Suppressor macrophage treated with lipopolysaccharide for 1 hour (primary cell): ENCODE data around the gene ANAPC4.

ENCODE experiments used
- DNase-seq, 3 donors: peaks; one replicate each; pipeline ENCODE4 v3.0.0-alpha.2; 2020 to 2022

The ANAPC4 gene

DNA sequence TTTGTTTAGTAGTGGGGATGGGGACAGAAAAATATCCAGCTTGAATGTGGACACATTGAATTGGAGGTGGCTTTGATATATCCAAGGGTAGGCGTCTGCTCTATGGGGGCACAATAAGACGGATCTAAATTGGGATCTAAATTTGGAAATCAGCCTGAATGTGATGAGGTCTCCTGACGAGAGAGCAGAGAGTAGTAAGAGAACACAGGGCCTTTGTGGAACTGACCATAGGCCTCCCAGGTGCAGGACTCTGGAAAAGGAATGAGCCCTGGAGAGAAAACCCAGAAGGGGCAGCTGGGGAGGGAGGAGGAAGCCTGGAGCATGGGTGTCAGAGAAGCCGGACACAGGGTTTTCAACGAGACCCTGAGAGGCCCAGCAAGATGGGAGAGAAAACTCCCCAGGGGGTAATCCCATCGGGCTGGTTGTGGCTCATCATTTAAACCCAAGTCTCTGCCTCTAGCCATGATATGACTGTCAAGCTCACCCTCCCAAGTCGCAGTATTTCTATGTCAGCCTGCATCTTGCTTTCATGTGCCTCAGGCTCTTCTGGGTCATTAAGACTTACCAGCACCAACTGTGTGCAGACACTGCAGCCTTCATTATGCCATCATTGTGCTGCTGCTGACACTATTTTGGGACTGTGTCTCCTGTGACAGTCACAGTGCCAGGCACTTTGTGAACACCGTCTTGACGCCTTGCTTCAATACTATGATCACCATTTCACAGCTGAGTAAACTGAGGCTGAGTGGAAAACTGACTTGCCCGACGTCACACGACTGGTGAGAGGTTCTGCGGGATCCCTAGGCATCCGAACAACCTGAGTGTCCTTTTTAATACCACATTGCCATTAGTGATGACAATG is 57.1 kb downstream of the ANAPC4 start:
- no peak for DNase-seq

DNA sequence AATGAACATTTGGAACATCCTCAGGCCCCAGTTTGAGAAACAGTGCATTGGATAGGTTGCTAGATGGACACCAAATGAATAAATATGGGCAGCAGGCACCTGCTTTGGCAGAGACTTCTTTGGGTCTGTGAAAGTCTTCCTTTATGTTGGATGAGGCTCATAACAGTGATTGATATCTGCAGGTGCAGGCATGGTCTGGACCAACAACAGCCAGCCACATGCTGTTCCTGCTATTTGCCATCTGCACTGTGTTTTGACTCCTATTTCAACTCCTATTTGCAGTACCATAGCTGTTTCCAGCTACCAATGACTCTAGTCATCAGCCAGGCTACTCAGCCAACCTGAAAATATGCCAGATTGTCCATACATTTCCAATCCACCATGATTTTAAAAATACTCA is 60.9 kb downstream of the ANAPC4 start:
- DNase-seq = no peak

DNA sequence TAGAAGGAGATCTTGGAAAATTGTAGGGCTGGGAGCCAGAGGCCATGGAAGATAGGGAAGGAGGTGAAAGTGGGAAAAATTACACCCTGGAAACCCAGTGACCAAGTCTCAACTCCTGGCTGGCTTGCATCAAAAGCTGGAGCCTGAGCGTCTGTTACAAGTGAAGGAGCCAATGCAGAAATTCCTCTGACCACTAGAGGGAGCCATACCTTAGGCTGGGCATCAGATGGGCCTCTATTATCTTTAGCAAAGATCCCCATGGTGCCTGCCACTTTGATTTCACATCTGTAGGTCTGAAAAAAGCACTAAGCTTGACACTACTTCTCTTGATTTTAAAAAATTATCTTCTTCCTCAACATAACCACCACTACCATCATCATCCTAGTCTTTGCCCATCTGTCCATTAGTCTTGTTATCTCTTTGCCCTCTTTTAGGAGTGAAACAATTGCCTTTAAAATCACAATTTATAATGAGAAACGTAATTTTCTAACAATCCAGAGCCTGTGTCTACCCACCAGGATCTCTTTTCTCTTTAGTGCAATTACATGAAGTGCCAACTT is 62.9 kb downstream of the ANAPC4 start:
- peak; percentile 70 to 85 (median 80) for DNase-seq

DNA sequence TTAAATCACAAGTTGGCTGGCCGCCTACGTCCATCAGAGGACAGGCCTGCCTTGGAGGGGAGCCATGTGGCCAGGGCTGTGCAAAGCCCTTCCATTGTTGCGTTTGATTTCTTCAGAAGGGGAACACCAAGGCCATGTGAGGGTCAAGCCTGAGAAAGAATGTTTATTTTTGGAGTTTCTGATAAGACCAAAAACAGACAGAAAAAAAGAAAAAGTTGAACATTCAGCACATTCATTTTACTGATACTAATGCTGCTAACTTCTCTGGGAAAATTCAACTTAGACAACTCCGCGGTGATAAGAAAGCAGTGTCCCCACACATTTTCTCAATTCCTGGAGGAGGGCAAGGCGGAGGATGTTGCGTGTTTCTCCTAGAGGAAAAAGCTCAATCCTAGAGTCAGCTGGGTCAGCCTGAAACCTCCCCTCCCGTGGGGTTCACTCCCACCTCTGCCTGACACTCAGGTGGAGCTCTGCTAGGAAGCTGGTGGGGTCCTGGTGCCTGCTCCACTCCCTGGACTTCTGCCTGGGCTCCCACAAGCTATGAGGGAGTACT is 63.5 kb downstream of the ANAPC4 start:
- DNase-seq = no peak

DNA sequence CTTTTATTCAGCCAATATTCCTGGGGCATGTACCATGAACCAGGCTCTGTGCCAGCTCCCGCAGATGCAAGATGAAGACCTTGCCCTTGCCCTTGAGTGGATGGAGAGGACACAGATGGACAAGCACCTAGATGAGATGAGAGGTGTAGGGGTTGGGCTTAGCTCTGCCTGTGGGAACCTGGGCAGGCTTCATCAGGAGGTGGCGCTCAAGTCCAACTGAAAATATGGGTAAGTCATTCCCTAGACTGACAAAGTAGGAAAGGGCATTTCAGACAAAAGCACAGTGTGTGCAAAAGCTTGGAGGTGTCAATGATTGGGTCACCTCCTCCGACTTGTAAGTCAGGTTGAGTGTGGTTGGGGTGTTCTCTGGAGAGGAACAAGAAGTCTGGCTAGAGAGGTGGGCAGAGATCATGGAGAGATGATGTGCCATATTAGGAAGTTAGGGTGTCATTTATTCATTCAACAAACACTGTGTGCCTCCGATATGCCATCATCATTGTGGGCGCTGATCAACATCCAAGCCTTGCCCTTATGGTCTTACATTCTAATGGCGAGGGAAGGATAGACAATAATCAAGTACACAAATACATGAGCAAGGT is 64.6 kb downstream of the ANAPC4 start:
- DNase-seq = peak; percentile 21 to 53 (median 46)

DNA sequence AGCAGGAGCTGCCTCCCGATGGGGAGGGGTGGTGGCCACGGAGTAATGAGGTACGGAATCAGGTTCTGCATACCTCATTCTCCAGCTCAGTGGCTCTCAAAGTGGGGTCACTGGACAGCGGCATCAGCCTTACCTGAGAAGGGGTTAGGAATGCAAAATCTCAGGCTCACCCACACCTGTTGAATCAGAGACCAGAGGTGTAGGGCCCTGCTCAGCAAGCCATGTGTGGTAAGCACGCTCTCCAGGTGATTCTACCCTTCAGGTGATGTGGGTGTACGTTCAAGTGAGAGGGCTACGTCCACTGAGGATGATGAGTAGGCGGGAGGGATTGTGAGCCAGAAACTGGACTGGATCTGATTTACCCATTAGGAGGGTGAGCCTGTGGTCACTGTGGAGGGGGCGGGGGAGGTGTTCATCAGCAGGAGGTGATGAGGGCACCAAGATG is 65.8 kb downstream of the ANAPC4 start:
- no peak for DNase-seq

DNA sequence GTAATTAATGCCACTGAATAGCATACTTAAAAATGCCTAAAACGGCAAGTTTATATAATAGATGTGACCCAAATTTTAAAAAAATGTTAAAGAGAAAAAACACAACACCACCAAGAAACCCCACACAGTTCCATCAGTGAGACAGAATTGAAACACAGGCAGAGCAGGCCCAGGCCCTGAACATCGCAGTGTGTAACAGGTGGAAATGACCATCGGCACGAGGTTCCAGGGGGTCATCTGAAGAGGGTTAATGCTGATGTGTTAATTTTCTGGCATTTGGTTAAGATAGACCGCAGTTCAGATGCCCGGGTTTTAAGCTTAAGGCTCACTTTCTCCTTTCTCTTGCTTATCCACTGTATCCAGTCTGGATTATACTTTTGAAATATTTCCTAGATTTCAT is 66.8 kb downstream of the ANAPC4 start:
- no peak for DNase-seq

DNA sequence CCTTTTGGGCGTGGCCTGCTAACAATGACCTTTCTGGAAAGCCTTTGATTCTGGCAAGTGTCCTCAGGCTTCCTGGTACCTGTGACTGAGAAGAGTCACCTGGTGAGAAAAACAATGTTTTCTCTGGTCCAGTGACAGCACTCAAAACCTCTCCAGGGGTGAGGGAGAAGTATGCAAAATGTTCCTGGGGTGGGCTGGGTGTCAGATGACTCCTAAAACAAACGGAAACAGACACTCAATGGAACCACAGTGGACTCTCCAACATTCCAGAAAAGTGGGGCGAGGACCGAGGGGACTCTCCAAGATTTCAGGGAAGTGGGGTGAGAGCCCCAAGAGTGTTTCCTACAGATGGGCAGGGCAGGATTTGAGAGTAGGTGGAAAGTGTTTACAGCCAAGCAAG is 69.5 kb downstream of the ANAPC4 start:
- DNase-seq = no peak

DNA sequence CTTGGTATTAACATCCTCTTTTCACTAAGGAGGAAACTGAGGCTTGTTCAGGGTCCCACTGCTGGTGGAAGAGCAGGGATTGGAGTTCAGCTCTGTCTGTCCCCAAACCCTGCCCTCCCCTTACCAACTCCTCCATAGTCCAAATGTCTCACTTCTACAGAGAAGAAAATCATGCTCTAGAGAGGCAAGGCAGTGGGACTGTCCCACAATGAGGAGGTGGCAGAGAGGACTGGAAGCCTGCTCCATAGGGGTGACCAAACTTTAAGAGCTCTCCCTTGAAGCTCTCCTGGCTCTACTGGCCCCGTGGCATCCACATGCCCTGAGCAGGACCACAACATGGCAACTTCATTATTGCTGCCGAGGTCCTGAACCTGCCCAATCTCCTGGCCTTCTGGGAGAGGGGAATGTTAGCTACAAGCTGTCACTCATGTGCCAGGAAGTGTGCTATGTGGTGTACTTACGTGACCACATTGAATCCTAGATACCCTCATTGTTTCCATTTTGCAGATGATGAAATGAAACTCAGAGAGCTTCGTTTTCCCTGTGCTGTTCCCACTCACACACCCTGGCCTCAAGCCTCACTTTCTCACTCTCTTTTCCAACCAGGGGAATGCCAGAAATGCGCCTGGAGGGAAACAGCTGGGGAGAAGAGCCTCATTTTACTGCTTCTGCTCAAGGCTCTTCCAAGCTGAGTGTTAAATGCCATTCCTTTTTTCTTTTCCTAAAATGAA is 71.5 kb downstream of the ANAPC4 start:
- peak in 1 of 3 donors; percentile 20 for DNase-seq

DNA sequence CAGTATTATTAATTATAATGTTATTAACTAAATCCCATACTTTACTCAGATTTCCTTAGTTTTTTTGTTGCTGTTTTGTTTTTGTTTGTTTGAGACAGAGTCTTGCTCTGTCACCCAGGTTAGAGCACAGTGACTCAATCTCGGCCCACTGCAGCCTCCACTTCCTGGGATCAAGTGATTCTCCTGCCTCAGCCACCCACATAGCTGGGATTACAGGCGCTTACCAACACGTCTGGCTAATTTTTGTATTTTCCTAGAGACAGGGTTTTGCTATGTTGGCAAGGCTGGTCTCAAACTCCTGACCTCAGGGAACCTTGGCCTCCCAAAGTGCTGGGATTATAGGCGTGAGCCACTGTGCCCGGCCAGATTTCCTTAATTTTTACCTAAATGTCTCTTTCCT is 72.2 kb downstream of the ANAPC4 start:
- DNase-seq = peak; percentile 15 to 44 (median 29)

DNA sequence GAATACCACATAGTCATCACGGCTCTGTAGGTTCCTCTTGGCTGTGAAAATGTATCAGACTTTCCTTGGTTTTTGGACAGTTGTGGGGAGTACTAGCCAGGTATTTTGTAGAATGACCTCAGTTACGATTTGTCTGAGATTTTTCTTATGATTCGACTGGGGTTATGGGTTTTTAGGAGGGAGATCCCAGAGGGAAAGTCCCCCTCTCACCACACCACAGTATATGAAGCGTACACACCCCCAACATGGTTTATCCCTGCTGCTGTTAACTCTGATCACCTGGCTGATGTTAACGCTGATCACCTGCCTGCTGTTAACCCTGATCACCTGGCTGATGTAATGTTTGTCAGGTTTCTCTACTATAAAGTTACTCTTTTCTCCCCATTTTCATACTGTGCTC is 72.6 kb downstream of the ANAPC4 start:
- peak in 1 of 3 donors; percentile 30 for DNase-seq

DNA sequence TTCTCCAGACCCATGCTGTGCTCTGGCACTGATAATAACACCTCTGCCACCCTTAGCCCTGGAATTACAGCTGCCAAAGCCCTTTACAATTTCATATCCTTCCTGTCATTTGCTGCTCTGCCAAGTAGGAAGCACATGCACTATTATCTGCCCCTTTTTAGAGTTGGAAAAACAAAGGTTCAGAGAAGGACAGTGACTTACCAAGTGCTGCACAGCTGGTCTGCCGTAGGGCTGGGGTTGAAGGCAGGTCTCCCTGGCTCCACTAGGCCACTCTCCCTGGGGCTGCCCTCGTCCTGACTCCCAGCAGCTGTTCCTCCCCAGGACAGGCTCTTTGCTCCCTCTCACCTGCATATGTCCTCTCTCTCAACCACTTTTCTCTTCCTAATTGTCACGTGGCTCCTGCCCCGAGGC is 73.4 kb downstream of the ANAPC4 start:
- DNase-seq = no peak

DNA sequence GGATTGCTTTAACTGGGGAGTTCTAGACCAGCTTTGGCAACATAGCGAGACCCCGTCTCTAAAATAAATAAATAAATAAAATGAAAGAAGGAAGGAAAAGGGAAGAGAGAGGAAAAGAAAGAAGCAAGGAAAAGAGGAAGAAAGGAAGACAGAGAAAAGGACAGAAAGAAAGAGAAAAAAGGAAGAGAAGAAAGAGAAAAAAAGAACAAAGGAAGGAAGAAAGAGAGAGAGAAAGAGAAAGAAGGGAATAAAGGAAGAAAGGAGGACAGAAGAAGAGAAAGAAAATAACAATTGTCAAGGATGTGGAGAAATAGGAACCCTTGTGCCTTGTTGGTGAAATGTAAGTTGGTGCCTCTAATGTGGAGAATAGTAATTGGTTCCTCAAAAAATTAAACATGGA is 74.6 kb downstream of the ANAPC4 start:
- DNase-seq = no peak

DNA sequence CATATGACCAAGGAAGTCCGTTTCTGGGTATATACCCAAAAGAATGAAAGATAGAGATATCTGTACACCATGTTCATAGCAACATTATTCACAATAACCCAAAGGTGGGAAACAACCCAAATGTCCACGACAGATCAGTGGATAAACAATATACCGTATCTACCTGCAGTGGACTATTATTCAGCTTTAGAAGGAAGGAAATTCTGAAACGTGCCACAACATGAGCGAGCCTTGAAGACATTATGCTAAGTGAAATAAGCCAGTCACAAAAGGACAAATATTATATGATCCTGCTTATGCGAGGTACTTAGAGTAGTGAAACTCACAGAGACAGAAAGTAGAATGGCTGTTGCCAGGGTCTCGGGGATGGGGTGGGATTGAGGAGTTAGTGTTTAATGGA is 75.0 kb downstream of the ANAPC4 start:
- no peak for DNase-seq

DNA sequence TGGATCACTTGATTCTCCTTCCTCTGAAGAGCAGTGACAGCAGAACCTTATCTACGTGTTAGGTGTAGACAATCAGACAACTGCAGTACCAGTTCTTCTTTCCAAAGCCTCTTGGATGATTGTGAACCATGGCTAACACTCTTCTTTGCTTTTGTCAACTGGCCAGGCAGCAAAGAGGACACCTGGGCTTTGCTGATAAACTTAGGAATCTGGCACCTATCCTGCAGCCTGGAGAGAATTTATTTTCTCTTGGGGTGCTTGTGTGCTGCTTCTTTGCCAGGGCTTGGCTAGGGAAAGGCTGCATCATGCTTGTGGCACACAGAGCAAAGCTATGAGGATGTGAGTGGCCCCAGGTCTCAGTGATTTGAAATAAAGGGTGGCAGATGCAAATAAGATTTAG is 77.4 kb downstream of the ANAPC4 start:
- DNase-seq = no peak

DNA sequence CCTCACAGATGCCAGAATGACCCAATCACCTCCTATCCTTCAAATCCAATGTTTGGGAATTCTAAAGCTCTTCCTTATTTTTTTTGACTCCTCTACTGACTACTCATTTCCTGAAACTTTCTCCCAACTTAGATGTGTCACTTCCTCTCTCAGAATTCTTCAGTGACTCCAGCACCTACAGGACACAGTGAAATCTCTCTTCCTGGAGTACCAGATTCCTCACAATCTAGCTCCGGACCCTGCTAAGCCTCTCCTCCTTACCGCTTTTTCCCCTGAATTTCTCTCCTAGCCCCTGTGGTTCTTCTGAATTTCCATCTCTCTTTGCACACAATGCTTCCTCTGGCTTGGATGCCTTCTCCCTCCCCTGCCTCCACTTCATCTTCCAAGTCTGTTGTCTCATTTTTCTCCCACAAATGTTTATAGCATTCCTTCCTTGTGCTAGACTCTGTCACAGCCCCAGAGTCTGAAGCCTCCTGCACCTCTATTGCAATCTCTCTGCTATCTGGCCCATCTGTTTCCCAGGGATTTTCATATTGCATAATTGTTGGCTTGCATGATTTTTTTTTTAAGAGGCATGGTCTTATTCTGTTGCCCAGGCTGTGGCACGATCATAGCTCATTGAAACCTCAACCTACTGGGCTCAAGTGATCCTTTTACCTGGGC is 80.1 kb downstream of the ANAPC4 start:
- DNase-seq = no peak

DNA sequence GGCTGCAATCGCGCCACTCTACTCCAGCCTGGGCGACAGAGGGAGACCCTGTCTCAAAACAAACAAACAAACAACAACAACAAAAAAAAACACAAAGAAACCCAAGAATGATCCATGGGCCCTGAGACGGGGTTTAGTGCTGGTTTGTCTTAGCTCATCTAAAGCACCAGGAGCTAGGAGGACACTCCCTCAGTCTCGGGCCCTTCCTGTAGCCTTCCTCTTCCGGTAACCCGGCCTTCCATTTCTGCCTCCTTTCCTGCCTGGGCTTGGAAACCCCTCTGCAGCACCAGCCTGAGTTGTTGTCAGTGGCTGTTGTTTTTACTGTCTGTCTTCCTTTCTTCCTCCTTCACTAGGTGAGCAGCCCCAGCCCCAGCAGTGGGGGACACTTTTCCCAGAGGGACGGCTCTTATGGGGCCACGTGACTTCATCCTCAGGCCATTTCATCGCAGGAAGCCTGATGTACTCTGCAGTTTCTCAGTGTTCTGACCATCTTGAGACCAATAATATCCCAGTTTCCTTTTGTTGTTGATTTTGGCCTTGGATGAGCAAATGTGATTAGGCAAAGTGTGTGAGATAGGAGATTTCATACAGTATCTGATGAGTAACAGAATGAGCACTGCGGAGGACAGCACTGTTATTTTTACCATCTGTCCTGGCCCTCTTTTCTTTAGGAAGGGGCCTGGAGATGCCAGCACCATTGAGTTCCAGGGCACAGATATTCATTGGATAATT is 90.1 kb downstream of the ANAPC4 start:
- no peak for DNase-seq

DNA sequence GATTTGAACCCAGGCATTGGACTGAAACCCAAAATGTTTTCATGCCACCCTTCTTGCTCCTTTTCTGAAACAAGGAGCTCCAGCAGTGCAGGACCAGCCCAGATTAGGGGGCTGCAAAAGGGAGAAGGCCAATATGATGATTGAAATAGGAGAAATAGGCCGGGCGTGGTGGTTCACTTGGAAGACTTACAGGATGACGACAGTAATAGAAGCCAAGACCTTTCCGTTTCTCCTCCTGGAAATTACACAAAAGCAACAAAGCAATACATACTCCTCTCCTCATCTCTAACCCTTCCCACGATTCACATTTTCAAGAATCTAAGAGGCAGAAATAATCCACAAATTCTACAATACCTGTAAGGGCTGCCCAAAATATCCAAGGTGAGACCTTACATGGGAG is 90.8 kb downstream of the ANAPC4 start:
- DNase-seq = no peak
